Epithelial cell of esophagus (primary cell): ENCODE data around the gene HOXC10.

Source experiments
- DNase-seq: peaks from one replicate; pipeline ENCODE4 v3.0.0; 2010; ENCODE audit warnings: low read depth
- H3K4me3 ChIP-seq: 2 replicates; pipeline ENCODE4 v1.5.1; 2011; ENCODE audit warnings: mild to moderate bottlenecking, low read length, control low read depth
- TF ChIP-seq, protein P1 (sequence below): IDR thresholded peaks from 2 replicates; pipeline ENCODE4 v1.5.1; 2011; ENCODE audit warnings: low read depth, mild to moderate bottlenecking, low read length, control low read depth, inconsistent platforms; ENCODE audit not compliant: insufficient read depth; ENCODE audit errors: missing control alignments

Gene HOXC10

GRCh38 chr12:53980104-53980801 lies 4.7 kb upstream of the HOXC10 start:
- no peak overlapping the region for H3K4me3 ChIP-seq
- TF ChIP-seq, protein P1, sequence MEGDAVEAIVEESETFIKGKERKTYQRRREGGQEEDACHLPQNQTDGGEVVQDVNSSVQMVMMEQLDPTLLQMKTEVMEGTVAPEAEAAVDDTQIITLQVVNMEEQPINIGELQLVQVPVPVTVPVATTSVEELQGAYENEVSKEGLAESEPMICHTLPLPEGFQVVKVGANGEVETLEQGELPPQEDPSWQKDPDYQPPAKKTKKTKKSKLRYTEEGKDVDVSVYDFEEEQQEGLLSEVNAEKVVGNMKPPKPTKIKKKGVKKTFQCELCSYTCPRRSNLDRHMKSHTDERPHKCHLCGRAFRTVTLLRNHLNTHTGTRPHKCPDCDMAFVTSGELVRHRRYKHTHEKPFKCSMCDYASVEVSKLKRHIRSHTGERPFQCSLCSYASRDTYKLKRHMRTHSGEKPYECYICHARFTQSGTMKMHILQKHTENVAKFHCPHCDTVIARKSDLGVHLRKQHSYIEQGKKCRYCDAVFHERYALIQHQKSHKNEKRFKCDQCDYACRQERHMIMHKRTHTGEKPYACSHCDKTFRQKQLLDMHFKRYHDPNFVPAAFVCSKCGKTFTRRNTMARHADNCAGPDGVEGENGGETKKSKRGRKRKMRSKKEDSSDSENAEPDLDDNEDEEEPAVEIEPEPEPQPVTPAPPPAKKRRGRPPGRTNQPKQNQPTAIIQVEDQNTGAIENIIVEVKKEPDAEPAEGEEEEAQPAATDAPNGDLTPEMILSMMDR: no peak
- no peak for DNase-seq

DNA sequence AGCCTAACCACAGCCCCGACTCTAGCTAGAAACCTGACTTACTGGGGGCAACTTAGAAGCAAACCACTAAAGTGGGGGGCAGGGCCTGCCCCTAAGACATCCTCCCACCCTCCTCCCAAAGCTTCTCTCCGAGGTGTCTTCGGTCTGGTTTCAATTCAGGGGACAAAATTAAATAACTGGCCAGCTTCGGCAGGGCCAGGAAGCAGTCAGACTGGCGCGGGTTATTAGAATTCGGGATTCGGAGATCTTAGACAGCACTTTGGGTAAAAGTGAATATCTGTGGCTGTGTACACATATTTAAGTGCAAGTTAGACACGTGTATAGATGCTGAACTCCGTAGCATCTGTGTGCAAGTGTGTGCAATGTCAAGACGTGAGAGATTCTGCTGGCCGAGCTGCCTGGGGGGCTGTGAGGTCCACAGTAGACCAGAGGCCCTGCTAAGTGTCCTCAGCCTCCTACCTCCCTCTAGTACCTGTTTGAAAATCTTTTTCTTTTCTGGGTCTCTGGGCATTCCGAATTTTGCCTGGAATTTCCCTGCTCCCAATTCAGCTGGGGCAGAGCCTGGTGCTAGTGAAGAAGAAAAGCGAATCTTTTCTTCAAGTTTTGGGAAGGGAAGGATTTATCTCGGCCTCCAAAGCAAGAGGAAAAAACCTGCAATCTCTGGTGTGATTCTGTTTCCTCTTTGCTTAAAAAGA lies 4.0 kb upstream of the HOXC10 start:
- H3K4me3 ChIP-seq: no peak overlapping the region
- DNase-seq: no peak
- TF ChIP-seq, protein P1: no peak

DNA sequence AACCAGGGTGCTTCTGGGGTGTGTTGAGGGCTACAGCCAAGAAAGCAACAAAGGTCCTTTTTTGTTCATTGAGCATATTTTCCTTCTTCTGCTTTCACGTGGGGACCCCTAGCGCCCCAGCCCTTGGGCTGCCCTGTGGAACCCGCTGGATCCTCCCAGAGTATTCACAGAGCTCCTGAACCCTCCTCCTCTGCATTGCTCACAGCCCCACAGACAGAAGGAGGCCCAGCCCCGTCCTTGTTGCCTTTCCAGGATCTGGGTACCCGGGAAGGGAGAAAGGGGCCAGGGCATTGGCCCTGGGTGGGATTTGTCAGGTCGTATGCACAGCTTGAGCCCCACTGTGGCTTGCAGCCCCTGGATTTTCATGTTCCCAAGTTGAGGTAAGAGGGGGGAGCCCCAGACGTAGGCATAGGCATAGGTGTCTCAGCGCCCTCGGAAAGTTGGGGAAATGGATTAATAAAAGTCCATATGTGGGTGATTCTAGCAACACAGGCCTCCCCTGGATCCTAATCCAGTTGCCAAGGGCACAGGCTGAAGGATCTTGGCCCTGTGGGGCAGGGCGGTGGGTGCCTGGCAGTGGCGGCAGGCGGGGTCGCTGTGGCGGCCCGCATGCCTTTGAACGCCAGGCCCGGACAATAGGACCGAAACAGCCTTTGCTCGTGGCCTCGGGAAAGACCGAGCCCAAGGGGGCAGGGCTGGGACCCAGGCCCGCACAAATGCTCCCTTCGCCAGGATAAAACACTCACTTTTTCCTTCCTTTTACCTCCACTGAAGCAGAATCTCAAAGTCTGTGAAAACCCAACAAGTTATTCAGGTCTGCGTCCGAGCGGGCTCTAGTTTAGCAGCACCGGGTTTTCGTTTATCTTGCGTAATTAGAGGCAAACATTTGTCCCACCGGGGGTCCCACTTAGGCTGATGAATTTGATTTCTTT lies 3.0 kb upstream of the HOXC10 start:
- TF ChIP-seq, protein P1: no peak
- H3K4me3 ChIP-seq: no peak overlapping the region
- no peak for DNase-seq

DNA sequence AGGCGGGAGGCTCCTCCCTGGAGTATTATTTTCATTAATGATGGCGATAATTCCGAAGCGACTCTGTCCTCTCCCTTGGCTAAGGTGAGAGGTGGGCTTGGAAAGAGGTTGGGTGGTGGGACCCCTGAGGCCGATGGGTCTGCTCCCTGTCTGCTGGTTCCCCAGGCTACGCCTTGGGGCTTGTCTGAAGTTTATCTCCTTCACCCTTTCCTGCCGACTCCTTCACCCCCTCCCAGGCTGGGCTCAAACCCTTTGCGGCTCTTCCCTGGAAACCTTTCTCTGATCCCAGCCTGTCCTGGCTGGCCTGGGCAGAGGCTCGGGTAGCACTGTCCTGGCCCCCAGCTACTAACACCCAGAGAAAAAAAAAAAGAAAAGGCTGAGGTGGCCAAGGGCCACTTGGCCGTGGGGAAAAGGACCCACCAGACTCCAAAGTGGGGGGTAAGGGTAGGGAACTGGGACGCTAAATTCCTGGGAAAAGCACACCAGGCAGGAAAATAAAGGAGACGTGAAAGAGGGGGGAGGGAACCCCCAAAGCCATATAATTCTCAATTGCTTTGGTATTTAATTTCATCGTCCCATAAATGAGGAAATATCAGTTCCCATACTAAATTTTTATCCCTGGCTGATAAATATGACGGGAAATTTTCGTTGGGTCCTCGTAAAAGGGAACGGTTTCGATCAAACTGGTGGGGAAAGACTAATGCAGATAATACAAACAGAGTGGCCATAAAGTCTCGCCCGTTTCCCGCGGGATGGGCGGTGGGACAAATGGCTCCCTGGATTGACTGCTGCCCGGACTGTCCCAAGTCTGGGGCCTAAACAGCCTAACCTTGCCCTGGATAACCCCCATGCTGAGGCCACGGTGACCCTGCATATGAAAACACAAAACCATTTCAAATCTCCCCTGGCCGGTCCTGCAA lies 2.0 kb upstream of the HOXC10 start:
- DNase-seq: no peak
- TF ChIP-seq, protein P1: no peak
- H3K4me3 ChIP-seq: no peak overlapping the region

DNA sequence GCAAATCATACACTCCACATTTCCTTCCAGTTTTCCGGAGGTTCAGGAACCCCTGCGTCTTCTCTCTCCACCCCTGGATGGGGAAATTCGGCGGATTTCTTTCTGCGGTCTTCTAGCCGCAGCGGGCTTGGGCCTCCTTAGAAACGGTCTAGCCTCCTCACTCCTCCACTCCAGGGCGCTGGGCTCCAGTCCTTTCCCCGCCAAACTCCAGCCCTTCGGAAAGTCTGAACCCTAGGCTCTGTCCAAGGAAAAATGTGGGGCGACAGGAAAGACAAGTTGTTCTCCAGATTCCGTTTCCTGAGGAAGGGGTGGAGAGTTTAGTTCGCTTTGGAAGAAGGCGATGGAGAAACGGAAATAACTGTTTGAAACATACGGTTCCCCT lies 1.4 kb upstream of the HOXC10 start:
- no peak for DNase-seq
- TF ChIP-seq, protein P1: no peak
- no peak overlapping the region for H3K4me3 ChIP-seq

- TF ChIP-seq, protein P1: no peak
- H3K4me3 ChIP-seq: no peak overlapping the region
- DNase-seq: no peak
Observed at GRCh38 chr12:53983950-53984572, 885 bp upstream of the HOXC10 start.
